RPMI8226 (cell line): ENCODE data around the gene GET3.
A peak's percentile ranks its signal among the peaks of the same experiment; 100 is the strongest.

ENCODE experiments used
- DNase-seq: peaks from one replicate; pipeline ENCODE4 v3.0.0-alpha.2; 2015

GET3 gene

DNA sequence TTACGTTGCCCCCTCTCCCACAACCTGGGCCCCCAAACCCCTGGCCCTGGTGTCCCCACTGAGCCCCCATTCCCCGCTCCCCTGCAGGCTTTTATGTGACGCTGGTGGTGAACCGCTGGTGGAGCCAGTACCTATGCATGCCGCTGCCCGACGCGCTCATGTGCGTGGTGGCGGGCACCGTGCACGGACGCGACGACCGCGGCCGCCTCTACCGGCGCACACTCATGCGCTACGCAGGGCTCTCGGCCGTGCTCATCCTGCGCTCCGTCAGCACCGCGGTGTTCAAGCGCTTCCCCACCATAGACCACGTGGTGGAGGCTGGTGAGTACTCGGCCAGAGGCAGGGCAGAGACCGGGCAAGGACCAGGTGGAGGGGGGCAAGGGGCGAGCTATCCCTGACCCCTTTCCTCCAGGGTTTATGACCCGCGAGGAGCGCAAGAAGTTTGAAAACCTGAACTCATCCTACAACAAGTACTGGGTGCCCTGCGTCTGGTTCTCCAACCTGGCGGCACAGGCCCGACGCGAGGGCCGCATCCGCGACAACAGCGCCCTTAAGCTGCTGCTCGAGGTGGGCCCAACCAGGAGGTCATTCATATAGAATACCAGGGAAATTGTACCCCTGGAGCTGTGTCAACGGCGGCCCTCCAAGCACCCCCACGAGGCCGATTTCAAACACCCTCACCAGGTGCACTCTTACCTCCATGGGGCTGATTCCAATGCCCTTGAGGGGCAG lies 17.3 kb downstream of the GET3 start:
- DNase-seq = no peak

DNA sequence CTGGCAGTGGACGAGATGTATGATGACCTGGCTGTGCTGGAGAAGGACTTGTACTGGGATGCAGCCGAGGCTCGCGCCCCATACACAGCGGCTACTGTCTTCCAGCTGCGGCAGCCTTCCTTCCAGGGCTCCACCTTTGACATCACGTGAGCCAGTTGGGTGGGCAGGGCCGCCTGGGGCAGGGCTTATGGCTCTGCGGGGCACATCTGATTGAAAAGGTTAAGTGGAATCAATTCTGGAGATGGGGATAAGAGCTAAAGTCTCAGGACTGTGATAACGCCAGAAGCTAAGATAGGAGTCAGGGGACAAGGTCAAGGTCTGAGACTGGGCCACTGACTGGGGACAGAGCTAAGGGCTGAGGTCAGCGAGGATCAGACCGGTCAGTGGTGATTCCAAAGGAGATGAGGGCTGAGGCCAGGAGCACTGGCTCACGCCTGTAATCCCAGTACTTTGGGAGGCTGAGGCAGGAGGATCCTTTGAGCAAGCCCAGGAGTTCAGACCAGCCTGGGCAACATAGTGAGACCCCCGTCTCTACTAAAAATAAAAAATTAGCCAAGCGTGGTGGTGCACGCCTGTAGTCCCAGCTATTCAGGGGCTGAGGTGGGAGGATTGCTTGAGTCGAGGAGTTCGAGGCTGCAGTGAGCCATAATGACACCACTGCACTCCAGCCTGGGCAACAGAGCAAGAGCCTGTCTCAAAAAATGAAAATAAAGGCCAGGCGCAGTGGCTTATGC lies 19.0 kb downstream of the GET3 start:
- no peak for DNase-seq

DNA sequence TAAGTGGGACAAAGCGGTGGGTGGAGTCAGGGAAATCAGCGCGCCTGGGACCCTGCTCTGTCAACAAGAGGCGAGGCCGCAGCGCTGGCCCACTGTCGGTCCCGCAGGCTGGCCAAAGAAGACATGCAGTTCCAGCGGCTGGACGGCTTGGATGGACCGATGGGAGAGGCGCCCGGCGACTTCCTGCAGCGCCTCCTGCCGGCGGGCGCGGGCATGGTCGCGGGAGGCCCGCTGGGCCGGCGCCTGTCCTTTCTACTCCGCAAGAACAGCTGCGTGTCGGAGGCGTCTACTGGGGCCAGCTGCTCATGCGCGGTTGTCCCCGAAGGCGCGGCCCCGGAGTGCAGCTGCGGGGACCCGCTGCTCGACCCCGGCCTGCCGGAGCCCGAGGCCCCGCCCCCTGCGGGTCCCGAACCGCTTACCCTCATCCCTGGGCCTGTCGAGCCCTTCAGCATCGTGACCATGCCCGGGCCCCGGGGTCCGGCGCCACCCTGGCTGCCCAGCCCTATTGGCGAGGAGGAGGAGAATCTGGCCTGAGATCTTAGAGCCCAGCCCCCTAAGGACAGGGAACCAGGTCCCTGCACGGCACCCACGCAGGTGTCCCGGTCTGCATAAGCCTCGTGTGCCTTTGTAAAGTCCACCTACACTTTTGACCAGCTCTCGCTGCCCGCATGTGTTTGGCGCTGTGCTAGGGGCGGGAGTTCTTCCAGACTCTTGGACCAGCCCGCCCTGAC lies 20.4 kb downstream of the GET3 start:
- DNase-seq = peak; percentile 75

DNA sequence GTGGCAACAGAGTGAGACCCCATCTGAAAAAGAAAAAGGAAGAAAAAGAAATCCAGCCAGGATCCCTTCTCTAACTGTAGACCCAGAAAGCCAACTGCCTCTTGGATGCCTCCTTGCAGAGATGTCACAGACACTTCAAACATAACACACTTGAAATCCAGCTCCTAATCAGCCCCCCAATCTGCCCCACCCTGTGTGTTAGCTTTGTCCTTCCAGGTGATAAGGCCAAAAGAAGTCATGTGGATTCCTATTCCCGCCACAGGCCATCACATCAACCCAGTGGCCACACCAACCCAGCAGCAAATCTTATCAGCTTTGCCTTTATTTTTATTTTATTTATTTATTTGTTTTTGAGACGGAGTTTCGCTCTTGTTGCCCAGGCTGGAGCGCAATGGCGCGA lies 22.4 kb downstream of the GET3 start:
- DNase-seq = no peak

DNA sequence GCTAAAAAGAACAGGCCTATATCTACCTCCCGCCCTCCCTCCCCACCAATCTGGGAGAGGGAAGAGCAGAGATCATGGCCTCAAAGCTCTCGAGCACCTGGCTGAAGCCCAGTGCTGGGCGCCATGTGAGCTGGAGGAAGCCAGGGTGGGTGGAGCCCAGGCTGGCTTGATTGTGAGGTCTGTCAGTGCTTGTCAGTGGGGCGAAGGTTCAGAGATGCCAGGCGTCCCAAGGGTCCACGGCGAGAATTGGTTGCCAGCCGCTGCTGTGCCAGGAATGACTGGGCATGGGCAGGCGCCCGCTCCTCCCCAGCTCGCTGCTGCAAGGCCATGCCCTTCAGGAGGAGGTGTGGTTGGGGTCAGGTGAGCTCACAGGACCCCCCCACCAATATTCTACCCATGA lies 25.8 kb downstream of the GET3 start:
- no peak for DNase-seq

DNA sequence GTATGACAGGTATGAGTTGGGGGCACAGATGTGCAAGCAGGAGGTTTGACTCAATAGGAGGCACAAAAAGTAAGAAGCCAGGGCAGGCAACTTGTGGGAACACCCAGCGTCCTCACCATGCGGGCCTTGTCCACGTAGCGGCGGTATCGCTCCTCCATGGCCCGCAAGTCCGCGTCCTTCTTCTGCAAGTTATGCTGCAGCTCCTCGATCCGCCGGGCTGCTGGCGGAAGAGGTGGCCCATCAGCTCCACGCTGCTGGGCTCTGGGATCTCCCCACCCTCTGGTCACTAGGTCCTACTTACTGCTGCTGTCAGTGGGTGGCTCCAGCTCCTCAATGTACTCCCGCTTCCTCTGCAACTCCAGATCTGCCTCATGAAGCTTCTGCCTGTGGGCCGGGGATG lies 27.4 kb downstream of the GET3 start:
- DNase-seq = no peak

DNA sequence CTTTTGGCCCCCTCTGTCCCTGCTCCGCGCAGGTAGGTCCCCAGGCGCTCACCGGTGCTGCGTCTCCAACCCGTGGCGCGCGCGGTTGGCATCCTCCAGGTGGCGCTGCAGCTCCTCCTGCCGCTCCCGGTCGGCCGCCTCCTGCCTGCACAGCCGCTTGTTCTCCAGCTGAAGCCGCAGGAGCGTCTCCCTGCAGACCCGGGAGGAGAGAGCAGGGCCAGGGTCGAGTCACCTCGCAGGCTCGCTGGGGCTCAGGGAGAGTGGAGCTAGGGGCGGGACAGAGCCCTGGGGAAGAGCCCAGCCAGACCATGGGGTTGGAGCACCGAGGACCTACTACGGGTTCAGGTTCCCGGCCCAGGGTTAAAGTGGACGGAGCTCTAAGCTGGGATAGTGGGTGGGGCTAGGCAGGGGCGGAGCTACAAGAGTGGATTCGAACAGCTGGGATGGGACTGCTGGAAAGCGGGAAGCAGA lies 28.8 kb downstream of the GET3 start:
- DNase-seq = peak; percentile 84

DNA sequence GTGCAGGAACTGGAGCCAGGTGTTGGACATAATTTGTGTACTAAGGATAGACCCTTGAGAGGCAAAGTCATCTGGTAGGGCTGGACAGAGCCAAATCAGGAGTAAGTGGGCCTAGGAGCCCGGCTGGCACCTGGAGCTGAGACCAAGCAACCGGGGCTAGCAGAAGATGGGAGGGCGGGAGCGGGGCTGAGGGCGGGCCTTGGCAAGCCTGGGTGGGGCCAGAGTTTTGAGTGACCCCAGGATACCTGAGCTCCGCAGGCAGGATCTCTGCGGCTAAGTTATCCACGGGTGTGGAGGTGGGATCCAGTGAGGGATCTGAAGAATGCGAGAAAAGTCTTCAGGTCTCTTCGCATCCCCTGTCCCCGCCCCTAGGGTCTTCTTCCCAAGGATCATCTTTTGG lies 29.9 kb downstream of the GET3 start:
- DNase-seq = no peak

DNA sequence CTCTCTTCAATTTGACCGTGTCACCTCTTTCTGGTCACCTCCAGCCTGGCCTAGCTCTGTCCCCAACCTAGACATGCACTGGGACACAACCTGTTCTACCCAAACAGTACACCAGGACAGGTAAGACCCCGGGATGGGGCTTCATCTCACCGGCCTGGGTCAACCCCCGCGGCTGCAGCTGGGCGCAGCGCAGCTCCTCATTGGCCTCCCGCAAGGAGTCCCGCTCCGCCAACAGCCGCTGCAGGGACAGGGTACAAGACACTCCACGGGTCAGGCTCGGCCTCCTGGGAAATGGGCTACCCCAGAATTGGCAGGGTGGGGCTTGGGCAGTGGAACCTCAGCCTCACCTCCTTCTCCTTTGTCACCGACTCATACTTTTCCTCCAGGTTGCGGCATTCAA lies 30.4 kb downstream of the GET3 start:
- no peak for DNase-seq

DNA sequence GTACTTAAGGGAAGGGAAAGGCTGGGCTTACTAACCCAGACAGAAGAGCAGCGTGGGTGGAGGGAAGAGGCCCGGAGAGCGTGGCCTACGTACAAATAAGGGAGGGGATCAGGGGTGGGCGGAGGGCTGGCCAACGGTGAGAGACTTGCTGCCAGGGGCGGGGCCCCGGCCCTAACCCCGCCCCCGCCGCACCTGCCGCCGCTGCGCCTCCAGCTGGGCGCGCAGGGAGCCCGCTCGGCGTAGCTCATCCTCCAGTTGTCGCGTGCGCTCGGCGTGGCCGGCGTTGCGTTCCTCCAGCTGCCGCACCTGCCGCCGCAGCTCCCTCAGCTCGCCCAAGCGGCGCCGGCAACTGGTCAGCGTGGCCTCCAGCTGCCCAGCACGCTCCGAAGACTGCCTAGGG lies 32.4 kb downstream of the GET3 start:
- DNase-seq = no peak

DNA sequence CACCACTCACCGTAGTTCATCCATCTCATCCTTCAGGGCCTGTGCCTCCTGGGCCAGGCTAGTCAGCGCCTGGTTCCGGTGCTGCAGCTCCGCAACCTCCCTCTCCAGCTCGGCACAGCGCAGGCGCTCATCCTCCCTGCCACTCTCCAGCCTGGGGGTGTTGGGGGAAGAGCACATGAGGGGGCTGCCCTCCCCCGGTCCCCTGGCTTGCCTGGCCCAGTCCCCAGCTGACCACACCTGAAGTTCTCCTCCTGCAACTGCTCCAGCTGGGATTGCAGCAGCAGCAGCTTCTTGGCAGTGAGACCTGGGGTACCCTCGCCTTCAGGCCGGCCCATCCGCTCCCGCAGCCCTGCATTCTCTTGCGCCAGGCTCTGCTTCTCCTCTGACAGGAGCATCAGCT lies 33.6 kb downstream of the GET3 start:
- DNase-seq = no peak

DNA sequence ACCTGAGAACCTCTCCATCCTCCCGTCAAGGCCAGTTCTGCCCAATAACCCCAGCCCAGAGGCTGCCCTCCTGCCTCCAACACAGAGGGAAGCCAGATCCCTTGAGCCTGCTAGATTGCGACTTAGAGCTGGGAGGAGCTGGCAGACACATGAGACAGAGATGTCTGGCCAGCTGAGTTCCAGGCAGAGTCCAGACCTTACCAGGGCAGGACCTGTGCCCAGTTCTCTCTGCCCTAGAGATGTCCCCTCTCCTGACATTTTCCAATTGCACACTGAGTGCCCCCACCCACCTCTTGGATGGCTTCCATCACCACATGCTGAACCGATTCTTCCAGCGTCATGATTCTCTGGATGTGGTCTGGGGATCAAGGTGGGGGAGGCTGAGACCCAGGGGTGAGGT lies 35.0 kb downstream of the GET3 start:
- no peak for DNase-seq

DNA sequence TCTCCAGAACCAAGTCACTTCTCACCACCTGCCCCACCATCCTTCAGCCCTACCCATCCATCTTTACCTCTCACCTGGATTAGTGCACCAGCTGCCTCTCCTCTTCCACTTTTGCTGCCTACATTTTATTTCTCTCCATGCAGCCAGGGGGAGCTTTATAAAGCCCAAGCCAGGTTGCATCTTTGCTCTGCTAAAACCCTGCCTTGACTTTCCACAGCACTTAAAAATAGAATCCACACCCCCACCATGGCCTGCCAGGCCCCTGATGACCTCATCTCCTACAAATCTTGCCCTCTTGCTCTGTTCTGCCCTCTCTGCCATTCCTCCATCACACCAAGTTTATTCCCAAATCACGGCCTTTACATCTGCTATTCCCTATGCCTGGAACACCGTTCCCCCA lies 36.3 kb downstream of the GET3 start:
- DNase-seq = peak; percentile 51

DNA sequence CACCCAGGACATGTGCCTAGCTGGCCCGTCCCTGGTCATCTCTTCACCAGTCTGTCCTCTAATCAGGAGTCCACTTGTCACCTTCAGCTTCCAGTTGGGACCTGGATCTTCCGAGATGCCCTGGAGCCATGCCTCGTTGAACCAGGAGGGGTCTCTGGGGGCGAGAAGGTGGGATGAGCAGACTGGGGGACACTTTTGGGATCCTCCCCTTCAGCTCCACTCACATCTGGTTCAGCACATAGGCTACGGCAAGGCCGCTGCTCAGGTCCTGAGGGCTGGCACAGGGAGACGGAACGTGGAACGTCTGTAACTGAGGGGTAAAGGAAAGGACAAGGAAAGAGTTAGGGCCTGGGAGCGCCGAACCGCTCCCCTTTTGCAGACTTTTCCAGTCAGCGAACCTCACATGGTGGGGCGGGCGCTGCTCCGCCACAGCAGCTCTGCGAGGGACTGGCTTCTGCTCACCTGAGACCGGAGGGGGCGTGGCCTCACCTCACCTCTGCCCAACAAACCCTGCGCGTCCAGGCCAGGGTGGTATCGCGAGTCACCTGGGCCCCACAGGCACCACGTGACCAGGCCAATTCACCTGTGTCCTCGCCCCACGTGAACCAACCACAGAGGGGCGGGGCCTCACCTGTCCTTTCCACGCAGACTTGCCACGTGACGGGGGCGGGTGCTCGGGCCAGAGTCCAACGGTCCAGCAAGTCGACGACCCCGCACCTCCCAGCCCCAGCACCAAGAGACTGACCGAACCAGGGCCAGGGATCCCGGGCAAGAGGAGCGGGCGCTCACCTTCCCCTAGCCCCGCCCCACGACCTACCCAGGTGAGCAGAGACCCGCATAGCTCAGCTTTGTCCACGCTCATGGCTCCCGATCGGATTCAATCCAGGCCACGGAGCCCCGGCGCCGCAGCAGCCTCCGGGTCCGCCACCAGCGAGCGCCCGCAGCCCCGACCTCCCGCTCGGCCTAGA lies 37.6 kb downstream of the GET3 start, which contains the start of gene HOOK2:
Gene HOOK2, minus strand, starts transcription at position 965 of the 968 bp plus-strand sequence. Its CDS starts 103 bp downstream, at position 862.
- DNase-seq = peak; percentile 83

DNA sequence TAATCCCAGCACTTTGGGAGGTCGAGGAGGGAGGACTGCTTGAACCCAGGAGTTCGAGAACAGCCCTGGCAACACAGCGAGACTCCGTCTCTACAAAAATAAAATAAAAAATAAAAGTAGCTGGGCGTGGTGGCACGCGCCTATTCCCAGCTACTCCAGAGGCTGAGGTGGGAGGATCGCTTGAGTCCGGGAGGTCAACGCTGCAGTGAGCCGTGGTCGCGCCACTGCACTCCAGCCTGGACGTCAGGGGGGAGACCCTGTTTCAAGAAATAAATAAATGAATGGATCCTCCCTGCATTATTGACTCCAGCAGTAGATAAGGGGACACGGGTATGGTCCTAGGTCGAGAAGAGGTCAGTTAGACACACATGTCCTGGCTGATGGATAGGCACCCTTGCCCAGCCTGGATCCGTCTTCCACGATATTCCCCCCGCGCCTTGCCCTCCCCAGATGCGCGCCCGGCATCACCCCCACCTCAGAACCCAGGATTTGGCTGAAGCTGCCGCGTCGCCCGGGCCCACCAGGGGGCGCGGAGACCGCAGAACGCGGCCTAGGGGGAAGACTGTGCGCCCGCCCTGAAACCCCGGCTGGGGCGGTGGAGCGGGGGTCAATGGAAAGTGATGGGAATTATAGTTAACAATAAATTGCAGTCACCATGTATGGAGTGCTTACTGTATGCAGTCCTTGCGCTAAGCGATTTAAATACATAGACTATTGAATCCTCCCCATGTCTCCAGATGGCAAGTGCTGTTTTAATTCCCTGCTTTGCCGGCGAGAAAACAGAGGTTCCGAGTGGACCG lies 40.1 kb downstream of the GET3 start:
- DNase-seq = peak; percentile 85

DNA sequence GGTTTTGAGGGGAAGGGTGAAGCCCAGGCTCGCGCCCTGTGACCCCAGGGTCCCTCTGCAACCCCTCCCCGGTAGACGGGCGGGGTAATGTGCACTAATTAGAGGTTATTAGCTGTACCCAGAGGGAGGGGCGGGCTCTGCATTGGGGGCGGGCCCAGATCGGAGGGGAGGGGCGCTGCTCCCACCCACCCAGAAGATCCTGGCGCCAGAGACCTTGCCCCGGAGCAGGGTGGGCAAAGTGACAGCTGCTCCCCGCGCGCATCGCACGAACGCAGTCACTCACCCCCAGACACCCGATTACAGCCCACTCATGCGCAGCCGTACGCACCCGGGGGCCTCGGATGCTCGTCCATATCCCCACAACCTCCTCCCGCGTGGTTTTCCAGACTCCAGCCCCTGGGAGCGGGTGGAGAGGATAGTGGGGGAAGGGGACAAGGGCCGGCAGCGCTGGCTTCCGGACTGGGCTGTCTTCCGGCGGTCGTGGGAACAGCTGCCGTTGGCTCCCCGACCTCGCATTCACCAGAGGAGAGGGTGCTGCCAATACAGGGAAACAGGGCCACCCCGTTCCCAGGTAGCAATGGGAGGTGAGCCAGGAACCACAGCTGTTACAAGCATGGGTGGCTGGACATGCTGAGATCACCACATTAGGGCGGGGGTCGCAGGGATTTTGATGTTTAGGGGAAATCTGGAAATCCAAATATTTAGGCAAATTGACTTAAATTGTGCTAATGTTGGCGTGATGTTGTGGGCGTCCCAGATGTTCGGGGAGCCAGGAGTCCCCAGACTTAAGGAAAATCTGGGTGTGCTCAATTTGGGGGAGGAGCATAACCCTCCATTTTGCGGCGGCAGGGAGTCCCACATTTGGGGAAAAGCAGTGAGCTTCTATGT lies 41.0 kb downstream of the GET3 start:
- DNase-seq = peak; percentile 90

DNA sequence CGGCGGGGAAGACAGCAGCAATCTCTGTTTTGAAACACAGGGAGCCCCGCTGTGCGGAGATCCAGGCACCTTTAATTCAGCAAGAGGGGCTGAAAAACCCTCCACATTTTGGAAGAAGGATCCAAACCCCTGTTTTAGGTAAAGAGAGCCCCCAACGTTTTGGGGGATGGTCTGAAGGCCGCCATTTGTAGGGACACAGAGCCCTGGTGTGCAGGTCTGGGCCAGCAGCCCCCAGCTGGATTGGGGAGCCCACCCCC lies 41.5 kb downstream of the GET3 start:
- no peak for DNase-seq

DNA sequence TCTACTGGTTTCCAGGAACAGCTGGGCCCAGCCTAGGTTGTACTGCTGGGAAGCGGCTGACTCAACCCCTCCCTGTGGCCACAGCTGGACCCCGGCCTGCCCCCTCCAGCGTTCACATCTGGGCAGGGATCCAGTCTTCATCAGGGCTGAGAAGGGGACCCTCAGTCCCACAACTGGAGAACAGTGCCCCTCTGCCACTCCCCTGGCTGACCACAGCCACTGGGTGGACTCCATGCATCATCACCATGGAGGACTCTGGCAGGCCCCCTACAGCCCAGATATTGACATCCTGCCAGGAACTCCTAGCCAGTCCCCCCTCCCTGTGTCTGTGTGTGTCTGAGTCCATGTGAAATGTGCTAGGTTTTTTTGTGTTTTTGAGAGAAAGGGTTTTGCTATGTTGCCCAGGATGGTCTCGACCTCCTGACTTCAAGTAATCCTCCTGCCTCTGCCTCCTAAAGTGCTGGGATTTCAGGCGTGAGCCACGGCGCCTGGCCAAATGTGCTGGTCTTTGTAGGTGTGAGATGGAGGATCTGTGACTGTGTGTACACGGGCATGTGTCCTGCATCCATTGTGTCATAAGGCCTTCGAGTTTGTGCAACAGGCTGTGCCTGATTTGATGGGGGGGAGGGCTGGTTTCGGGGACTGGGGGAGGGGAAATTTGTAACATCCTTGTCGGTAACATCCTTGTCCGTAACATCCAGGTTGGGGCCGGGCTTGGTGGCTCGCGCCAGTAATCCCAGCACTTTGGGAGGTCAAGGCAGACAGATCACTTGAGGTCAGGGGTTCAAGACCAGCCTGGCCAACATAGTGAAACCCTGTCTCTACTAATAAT lies 42.1 kb downstream of the GET3 start:
- peak; percentile 53 for DNase-seq

DNA sequence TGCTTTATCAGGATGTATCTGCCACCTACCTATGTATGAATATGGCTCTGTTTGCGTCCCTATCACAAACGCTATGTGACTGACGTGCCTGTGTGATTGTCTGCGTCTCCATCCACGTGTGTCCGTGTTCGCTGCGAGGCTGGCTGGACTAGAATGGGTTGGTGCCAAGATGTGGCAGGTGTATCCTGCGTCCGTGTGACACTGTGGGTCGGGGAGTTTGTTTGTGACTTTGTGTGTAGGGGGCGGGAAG lies 44.8 kb downstream of the GET3 start:
- no peak for DNase-seq
